ENCODE data around the gene ALG5. TPM values are rescaled to one million over a fixed set of nuclear protein-coding genes. Genes with fewer than 3 reads are reported as not detected.
A peak's percentile ranks its signal among the peaks of the same experiment; 100 is the strongest.

Gene ALG5
- total RNA-seq, 1 donor from 2014 or later = 7.9 TPM

- ATAC-seq = no peak
- intact Hi-C loops (cut with micrococcal nuclease) = loop anchor here (10.0 kb wide), 1 partner anchor 132 kb away; no protein-coding TSS in a partner anchor
- no peak for DNase-seq
These were observed 12.5 kb downstream of the ALG5 start for GRCh38 chr13:36986462-36987240.

DNA sequence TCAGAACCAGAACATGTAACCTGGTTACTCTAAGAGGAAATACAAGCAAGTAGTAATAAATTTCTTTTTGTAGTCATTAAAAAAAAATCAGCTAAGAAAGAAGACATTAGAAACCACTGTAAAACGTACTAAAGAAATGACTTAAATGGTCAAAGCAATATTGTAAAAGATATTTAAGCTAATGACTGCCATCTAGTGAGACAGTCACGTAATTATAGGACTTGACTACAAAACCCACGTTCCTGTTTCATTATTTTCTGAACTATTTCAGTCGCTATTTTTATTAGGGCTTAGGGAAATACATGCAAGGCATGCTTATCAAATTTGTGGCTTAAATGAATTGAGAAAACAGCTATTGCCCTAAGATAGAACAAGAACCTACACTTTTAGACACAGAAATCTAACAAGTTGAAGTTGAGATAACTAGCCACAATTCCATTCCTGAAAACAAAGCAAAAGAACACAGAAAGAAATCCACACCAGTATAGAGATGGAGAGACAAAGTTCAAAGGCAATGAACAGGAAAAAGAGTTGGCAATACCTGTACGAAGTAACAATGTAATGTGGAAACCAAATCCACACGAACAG is 17.9 kb downstream of the ALG5 start:
- intact Hi-C loops (cut with micrococcal nuclease) = loop anchor here (10.0 kb wide), 1 partner anchor 126 kb away; no protein-coding TSS in a partner anchor
- DNase-seq (no peak), ATAC-seq (no peak)

DNA sequence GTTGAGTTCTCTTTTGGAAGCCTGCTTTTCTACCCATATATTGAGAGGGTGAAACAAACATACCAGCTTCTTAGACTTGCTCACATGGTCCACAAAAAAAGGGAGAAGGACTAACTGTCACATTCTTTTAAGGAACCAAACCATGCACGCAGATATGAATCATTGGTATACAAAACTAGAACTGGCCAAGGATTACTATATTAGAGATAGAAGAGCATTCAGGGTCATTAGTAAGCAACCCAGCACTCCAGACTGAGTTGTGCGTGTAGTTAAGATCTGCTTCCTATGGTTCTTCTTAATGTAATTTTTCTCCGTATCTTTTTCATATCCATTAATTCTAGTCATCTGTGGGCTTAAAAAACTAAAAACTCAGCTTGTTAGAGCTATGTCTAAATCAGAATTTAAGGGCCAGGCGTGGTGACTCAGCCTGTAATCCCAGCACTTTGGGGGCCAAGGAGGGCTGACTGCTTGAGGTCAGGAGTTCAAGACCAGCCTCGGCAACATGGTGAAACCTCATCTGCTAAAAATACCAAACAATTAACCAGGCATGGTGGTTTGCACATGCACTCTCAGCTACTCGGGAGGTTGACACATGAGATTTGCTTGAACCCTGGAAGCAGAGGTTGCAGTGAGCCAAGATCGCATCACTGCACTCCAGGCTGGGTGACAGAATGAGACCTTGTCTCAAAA is 19.6 kb downstream of the ALG5 start:
- intact Hi-C loops (cut with micrococcal nuclease) = loop anchor here (10.0 kb wide), 2 partner anchors 125 to 555 kb away; no protein-coding TSS in a partner anchor
- ATAC-seq (no peak), DNase-seq (no peak)

- no peak for ATAC-seq
These were observed 24.0 kb downstream of the ALG5 start for GRCh38 chr13:36975172-36975571.

GRCh38 chr13:36973621-36974295 is 25.4 kb downstream of the ALG5 start:
- ATAC-seq = no peak
- DNase-seq = no peak
- intact Hi-C loops (cut with micrococcal nuclease) = loop anchor here (10.0 kb wide), 1 partner anchor 549 kb away; no protein-coding TSS in a partner anchor

More at GRCh38 chr13:36975172-36975571, 24.0 kb downstream of the ALG5 start:
- intact Hi-C loops (cut with micrococcal nuclease) = loop anchor here (10.0 kb wide), 1 partner anchor 550 kb away; no protein-coding TSS in a partner anchor
- DNase-seq = no peak

DNA sequence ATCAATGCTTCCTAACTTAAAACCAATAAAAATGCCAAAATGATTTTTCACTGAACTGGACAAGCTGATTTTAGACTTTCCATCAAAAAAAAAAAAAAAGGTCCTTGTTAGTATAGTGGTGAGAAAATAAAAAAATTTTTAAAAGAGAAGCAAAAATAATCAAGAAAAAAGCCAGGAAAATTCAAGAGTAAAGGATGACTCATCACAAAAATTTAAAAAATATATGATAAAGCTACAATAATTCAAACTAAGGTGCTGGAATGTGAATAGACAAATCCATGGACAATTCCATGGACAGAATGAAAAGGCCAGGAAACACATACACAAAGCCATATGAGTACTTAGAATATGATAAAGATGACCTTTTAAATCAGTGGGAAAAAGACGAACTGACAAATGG is 26.1 kb downstream of the ALG5 start:
- DNase-seq (no peak), ATAC-seq (no peak)
- intact Hi-C loops (cut with micrococcal nuclease) = loop anchor here (10.0 kb wide), 1 partner anchor 548 kb away; no protein-coding TSS in a partner anchor

DNA sequence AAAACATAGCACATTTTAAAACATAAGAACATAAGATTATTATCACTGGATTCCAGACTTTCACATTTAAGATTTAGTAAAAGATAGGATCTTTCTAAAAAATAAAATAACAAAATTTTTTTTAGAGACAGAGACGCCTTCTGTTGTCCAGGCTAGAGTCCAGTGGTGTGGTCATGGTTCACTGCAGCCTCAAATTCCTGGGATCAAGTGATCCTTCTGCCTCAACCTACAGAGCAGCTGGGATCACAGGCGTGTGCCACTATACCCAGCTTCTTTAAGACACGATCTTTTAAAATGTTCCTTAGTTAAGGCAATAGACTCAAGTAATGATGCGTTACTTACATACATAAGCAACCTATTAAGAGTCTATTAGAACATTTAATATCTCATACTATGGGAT is 32.7 kb downstream of the ALG5 start:
- ATAC-seq = no peak
- intact Hi-C loops (cut with micrococcal nuclease) = no loop called here
- DNase-seq = no peak

- DNase-seq = no peak
- no peak for ATAC-seq
- intact Hi-C loops (cut with micrococcal nuclease) = no loop called here
These were observed 33.4 kb downstream of the ALG5 start for GRCh38 chr13:36965767-36966166.

DNA sequence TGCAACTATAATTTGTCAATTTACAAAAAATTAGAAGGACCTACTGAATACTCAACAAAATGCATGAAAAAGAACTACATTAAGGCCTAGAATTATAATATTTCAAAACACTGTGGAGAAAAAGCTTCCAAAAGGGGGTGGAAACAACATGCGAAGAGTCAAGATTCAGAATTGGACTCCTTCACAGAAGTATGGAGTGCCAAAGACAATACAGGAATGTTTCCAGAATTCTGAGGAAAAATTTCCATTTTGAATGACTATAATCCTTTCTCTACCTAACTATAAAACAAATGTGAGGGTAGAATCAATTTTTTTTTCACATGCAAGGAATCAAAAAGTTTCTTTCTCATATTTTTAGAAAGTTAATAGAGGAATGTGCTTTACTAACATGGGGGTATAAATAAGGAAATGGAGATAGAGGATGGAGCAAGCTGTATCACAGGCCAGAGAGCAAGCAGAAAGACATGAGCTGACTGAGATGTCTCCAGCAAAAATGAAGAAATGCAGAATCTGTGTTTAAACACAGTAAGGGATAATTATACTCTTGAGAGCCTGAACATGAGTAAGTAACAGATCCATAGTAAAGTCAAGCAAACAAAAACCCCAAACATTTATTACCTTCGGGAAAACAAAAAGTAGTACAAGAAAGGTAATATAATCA is 39.6 kb downstream of the ALG5 start:
- intact Hi-C loops (cut with micrococcal nuclease) = no loop called here
- DNase-seq (no peak), ATAC-seq (peak; percentile 29)

GRCh38 chr13:36954542-36954941 is 44.6 kb downstream of the ALG5 start:
- no peak for ATAC-seq
- DNase-seq = no peak
- intact Hi-C loops (cut with micrococcal nuclease) = no loop called here

- DNase-seq (no peak), ATAC-seq (no peak)
- intact Hi-C loops (cut with micrococcal nuclease) = no loop called here
These were observed 48.2 kb downstream of the ALG5 start for GRCh38 chr13:36950920-36951319.

DNA sequence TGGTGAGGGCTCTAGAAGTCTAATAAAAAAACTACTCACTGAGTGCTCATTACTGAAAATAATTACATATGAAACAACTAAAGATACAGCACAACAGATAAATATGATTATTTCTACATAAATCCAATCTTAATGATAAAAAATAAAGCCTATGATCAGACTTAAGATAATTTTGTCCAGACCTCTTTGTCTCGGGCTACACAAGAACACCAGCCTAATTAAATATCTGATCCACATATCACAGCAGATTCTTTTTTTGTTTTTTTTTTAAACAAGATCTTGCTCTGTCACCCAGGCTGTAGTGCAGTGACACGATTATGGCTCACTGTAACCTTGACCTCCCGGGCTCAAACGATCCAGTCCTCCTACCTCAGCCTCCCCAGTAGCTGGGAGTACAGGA is 48.8 kb downstream of the ALG5 start:
- DNase-seq (no peak), ATAC-seq (no peak)
- intact Hi-C loops (cut with micrococcal nuclease) = no loop called here

GRCh38 chr13:36945078-36945477 is 54.1 kb downstream of the ALG5 start:
- ATAC-seq = no peak
- no peak for DNase-seq
- intact Hi-C loops (cut with micrococcal nuclease) = no loop called here

GRCh38 chr13:36925603-36926002 is 73.5 kb downstream of the ALG5 start:
- no peak for ATAC-seq

GRCh38 chr13:36924001-36924400 is 75.1 kb downstream of the ALG5 start:
- ATAC-seq = no peak
- intact Hi-C loops (cut with micrococcal nuclease) = no loop called here

More at GRCh38 chr13:36925603-36926002, 73.5 kb downstream of the ALG5 start:
- intact Hi-C loops (cut with micrococcal nuclease) = no loop called here
- DNase-seq = no peak

GRCh38 chr13:36921631-36922301 is 77.4 kb downstream of the ALG5 start:
- DNase-seq (no peak), ATAC-seq (no peak)
- intact Hi-C loops (cut with micrococcal nuclease) = no loop called here

More at GRCh38 chr13:36924001-36924400, 75.1 kb downstream of the ALG5 start:
- no peak for DNase-seq

DNA sequence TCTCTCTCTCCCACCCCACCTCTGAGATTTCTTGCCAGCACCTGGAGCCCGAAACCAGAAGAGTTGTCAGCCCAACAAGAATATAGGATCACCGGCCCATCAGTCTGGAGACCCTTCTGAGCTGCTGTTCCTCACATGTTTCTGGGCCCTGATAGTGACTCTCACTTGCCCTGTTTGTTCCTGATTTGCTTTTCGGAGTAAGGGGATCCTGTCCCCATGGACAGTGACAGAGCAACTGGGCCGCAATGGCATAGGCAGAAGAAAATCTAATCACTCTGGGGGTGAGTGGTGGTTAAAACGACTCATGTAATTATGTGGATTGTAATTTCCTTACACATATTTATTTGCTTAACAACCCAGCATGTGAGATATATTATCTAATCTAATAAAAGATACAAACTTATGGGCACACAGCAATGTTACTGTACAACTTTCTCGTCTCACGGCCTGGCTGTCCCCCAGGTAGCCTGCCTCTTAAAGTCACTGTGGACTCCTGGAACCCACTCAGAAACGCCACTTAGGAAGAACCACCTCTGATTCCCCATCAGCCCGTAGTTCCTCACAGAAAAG is 78.4 kb downstream of the ALG5 start:
- no peak for ATAC-seq
- intact Hi-C loops (cut with micrococcal nuclease) = no loop called here
- DNase-seq = no peak

Data from left ventricle myocardium superior (tissue), 1 donor.